H1 (cell line): ENCODE measurements around the gene RPL18A. TPM values are rescaled to one million over a fixed set of nuclear protein-coding genes. Genes with fewer than 3 reads are reported as not detected.

Source experiments
- polyA plus RNA-seq, 7 experiments: library from polyadenylated mRNA; depleted of rRNA in 3 of 7; stranded (reverse) in 5 of 7; unstranded in 2 of 7; fragments of >200 nt in 5 of 7; fragments of 200-250 nt in 2 of 7; gene quantifications; 1 replicate in 5 of 7; 2 replicates in 1 of 7; 4 replicates in 1 of 7; pipeline versions ENCODE4 v1.2.1 to v1.2.3, GENCODE V29; 2011 to 2013; ENCODE audit warnings: missing spikeins in 2 of 7, mixed read lengths in 2 of 7
- small RNA-seq: library from polyadenylated mRNA; stranded (forward); fragments of <200 nt; extraction: miRNeasy Mini kit (QIAGEN cat#:217004); gene quantifications from one replicate; pipeline ENCODE3, GENCODE V24; 2013; ENCODE audit not compliant: insufficient read depth
- total RNA-seq: library from RNA; stranded (reverse); fragmentation: NEBNext Ultra II Directional; extraction: Animal tissue kit (Norgen Biotek cat#: 25700); gene quantifications from 2 replicates; pipeline ENCODE4 v1.2.1, GENCODE V29; 2021

RPL18A gene
- total and polyA plus RNA-seq, 2 of the 8 experiments (the other 6 are each of a cell fraction or from before 2014, with no cell fraction given), result 2,749 to 3,938 TPM

Small RNA genes lying within 50 kb of the gene (small RNA-seq; reads per million reads assigned to genes)
- not detected for gene SNORA68

Other genes with a start within 250 kb of the RPL18A start
- gene UNC13A, start 171.6 kb upstream of the RPL18A start, total RNA-seq, result 45.0 and 47.6 TPM in 2 replicates
- gene UNC13A, start 171.6 kb upstream of the RPL18A start, polyA plus RNA-seq (2011; rRNA removed), result 13.1 and 15.8 TPM in 2 replicates
- 115 and 116 TPM in 2 replicates for gene MAP1S, start 140.4 kb upstream of the RPL18A start, total RNA-seq
- gene MAP1S, start 140.4 kb upstream of the RPL18A start, polyA plus RNA-seq (2011; rRNA removed), result 66.7 and 161 TPM in 2 replicates
- gene FCHO1, start 108.4 kb upstream of the RPL18A start, total RNA-seq, result 25.9 and 27.0 TPM in 2 replicates
- 13.0 and 19.5 TPM in 2 replicates for gene FCHO1, start 108.4 kb upstream of the RPL18A start, polyA plus RNA-seq (2011; rRNA removed)
- gene B3GNT3, start 64.8 kb upstream of the RPL18A start, total RNA-seq, result 1.5 and 1.8 TPM in 2 replicates
- gene B3GNT3, start 64.8 kb upstream of the RPL18A start, polyA plus RNA-seq (2011; rRNA removed), result 1.5 and 2.1 TPM in 2 replicates
- gene INSL3, start 38.4 kb upstream of the RPL18A start, total RNA-seq, result 0.41 and 1.2 TPM in 2 replicates
- 1.1 and 1.5 TPM in 2 replicates for gene INSL3, start 38.4 kb upstream of the RPL18A start, polyA plus RNA-seq (2011; rRNA removed)
- 3.2 and 4.0 TPM in 2 replicates for gene JAK3, start 11.9 kb upstream of the RPL18A start, total RNA-seq
- gene JAK3, start 11.9 kb upstream of the RPL18A start, polyA plus RNA-seq (2011; rRNA removed), result 4.7 TPM in 2 replicates
- 1.2 and 1.5 TPM in 2 replicates for gene SLC5A5, start 12.0 kb downstream of the RPL18A start, total RNA-seq
- gene SLC5A5, start 12.0 kb downstream of the RPL18A start, polyA plus RNA-seq (2011; rRNA removed), result 1.8 and 2.2 TPM in 2 replicates
- gene CCDC124, start 73.1 kb downstream of the RPL18A start, total RNA-seq, result 101 and 103 TPM in 2 replicates
- gene CCDC124, start 73.1 kb downstream of the RPL18A start, polyA plus RNA-seq (2011; rRNA removed), result 95.2 and 135 TPM in 2 replicates
- gene KCNN1, start 107.2 kb downstream of the RPL18A start, total RNA-seq, result 9.3 and 11.0 TPM in 2 replicates
- gene KCNN1, start 107.2 kb downstream of the RPL18A start, polyA plus RNA-seq (2011; rRNA removed), result 12.5 and 19.3 TPM in 2 replicates
- gene ARRDC2, start 148.3 kb downstream of the RPL18A start, total RNA-seq, result 6.2 and 6.9 TPM in 2 replicates
- gene ARRDC2, start 148.3 kb downstream of the RPL18A start, polyA plus RNA-seq (2011; rRNA removed), result 5.4 and 5.8 TPM in 2 replicates
- gene IL12RB1, start 227.0 kb downstream of the RPL18A start, total RNA-seq, result not detected in 2 replicates
- gene IL12RB1, start 227.0 kb downstream of the RPL18A start, polyA plus RNA-seq (2011; rRNA removed), result 0.03 and 0.06 TPM in 2 replicates
- 9.0 TPM in 2 replicates for gene MAST3, start 237.9 kb downstream of the RPL18A start, total RNA-seq
- 3.4 and 5.5 TPM in 2 replicates for gene MAST3, start 237.9 kb downstream of the RPL18A start, polyA plus RNA-seq (2011; rRNA removed)